HG03354 (cell line): Measurements from ENCODE around the gene ABCC10.
"Not testable (repeated sequence)": the region's sequence is repeated elsewhere in the genome, so short reads cannot be mapped to it uniquely, and the experiment has no call there.

Source experiments
- ATAC-seq: cut with Tn5 transposase; IDR thresholded peaks from one replicate; pipeline ENCODE4 v1.9.1; 2021; ENCODE audit warnings: mild to moderate bottlenecking; ENCODE audit not compliant: unreplicated experiment, poor library complexity, severe bottlenecking

ABCC10 gene

DNA sequence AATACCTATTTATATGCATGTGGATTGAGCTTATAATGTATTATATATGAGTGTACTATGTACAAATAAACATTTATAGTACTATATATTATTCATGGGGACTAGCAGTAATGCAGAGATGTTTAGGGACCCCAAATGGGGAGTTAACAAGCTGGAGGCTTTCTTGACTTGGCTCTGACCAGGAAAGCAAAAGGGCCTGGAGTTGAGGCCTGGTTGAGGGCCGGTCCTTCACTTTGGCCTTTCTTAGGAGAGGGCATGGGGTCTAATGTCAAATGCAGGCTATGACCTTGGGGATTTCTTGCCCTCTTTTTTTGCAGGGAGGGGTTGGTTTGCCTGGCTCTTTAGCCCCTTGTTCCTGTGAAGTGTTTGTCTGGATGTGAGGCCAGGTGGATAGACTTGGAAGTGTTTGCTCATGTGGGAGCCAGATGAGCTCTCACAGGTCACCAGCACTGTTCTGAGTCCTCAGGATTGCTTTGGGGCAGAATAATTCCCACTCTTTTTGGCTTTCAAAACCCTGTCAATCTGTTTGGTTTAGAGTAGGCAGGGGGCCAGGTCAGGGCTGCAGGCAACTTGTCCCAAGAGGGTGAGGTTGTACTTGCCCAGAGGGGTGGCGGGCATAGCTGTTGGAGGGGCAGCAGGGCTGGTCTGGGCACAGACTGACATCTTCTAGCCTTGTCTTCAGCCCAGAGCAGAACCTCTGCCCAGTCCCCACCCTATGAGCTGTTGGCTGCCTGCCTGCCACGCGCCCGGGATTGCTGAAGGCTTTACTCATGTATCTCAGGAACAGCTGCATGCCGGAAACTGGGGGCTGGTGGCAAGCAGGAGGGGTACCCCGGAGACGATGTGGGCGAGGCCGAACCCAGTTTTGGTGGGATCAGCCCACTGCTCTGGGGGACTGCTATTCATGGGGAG is 64.7 kb downstream of the ABCC10 start:
- ATAC-seq = no peak

DNA sequence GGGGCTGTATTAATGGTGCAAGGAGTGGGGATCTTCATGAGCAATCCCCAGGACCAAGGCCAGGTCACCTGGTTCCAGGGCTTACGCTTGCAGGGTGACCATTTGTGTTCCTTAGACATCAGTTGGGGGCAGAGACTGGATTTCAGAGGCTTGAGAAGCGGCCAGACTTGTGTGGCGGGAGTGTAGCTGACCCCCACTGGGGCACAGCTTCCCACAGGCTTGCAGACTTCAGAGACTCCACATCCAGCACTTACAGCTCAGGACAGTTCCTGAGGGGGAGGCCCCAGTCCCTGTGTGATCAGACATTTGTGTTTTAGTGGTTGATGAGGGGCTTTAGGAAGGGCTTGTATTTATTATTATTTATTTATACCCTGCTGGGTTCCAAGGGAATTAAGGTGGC is 65.3 kb downstream of the ABCC10 start:
- ATAC-seq = no peak

DNA sequence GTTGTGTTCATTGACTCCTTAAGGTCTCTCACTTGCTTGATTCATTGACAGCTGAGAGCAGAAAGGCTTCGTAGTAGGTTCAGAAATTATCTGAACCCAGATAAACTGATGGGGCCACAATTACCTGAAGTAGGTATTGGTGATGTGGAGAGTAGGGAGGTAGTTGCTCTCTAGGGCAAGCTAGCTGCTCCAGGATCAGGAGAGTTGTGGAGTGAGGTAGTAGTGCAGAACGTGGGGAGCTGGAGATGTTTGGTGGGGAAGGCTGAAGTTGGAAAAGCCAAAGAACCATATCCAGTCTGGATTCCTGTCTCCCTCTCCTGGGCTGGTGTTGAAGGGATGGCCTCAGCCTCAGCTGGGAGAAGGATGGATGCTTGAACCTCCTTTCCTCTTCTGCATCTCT is 65.9 kb downstream of the ABCC10 start:
- ATAC-seq = no peak

DNA sequence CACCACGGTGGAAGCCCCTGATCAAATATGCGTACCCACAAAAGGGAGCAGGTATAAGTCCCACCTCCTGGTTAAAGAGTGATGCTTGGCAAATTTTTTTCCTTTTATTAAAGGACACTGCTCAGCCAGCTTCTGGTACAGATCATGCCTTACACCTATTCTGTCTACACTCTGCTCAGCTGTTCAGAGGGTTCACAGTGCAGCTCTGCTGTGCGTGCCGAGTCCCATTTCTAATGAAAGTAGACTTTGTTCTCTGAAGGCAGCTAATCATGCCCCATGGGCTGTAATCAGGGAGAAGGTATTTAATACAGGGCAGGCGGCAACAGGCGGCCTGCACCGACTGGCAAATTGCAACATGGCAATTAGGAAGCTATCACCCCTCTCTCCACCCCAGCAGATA is 66.5 kb downstream of the ABCC10 start:
- ATAC-seq = no peak

DNA sequence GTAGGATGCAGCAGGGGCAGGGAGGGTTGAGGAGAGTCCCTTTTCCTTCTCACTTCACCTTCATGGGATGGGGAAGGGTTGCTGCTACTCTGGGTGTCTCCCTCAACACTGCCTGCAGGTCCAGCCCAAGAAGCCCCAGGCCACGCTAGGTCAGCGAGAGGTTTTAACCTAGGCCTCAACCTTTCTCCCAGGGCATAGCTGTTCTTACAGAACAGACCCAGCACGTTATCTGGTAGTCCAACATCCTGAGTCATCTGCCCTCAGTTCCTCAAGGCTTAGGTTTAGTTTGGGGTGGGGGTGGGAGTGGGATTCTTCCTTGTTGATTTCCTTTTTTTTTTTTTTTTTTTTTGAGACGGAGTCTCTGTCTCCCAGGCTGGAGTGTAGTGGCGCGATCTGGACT is 67.0 kb downstream of the ABCC10 start:
- no peak for ATAC-seq

DNA sequence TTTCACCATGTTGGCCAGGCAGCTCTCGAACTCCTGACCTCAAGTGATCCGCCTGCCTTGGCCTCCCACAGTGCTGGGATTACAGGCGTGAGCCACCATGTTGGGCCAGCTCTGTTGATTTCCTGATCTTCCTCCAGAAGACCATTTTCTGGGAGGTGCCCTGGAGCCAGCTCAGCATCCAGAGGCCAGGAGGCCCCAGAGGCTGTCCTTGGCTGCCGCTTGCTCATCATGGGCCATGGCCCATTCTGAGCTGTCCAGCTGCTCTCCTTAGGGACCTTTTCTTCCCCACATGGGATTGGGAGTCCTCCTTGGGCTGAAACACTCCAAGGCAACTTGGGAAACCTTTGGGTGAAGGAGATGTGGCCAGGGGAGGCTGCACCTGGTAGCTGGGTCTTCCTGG is 67.4 kb downstream of the ABCC10 start:
- no peak for ATAC-seq

DNA sequence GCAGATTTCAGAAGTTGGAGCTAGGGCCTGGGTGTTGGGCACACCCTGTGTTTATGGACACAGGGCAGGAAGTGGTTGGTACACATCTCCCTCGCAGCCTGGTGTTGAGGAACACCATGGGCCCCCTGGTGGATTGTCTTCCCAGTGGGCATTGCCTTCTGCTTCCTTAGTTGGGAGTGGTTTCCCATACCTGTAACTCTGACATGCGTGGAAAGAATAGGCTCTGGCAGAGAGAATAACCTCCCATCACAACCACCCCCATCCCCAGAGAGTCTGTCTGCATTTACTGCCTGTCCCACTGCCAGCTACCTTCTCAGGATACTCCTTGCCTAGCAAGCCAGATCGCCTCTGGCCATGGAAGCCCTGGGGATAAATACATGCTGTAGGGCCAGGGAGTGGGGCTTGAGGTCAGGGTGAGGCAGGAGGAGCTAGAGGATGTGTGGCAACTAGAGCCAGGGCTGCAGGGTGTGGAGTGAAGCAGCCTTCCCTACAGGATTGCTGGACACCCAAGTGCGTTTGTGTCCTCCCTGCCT is 68.1 kb downstream of the ABCC10 start:
- no peak for ATAC-seq

DNA sequence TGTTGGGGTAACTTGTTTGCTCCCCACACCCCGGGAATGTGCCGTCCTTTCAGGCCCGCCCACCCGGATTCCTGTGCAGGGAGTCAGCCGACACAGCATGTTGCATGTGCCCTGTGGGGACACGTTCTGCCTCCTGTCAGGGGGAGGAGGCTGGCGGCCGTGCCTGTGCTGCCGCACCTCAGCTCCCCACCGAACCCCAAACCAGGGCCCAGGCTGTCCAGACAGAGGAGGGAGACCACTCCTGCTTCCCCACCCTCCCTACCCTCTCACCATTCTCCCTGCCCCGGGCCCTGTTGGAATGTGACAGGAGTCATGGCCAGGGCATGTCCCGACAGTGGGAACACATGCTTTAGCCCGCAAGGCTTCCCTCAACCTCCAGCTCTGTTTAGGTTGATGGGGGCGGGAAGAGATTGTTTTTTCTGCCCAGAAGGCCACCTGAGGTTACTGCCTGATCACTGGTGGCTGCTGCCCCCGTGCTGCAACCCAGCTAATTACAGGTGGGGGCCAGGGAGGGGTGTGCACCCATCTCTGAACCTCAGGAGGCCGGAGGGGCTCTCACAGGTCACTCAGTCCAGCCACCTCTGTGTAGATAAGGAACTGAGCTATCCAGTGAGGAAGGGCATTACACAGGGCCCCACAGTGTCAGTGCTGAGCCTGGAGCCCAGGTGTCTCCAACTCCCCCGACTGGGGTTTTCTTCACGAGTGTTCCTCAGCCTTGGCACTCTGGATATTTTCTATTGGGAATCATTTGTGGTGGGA is 69.2 kb downstream of the ABCC10 start:
- no peak for ATAC-seq

DNA sequence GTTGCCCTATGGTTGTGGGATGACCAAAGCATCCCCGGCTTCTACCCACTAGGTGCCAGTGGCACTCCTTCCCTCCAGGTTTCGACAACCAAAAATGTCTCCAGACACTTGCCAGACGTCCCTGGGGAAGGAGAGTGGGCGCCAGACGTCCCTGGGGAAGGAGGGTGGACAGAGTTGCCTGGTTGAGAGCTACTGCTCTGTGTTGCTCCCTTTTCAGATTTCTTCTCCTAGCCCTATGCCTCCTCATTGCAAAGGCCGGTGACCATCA is 69.7 kb downstream of the ABCC10 start:
- ATAC-seq = no peak

DNA sequence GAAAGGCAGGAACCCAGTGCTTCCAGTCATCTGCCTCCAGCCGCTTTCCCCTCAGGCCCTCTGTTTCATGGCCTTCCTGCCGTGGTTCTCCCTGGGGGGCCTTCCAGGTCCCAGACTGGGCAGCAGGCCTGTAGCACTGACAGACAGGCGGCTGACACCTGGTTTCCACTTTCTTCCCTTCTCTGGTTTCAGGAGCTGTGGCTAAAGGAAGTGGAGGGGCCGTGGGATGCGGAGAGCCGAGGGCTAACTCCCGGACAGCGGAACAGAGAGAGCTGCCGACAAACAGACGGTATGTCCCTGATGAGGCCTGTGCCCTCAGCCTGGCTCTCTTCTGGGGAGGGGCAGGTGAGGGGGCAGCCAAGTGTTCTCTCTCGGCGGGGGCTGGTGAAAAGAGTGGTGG is 70.3 kb downstream of the ABCC10 start:
- no peak for ATAC-seq

DNA sequence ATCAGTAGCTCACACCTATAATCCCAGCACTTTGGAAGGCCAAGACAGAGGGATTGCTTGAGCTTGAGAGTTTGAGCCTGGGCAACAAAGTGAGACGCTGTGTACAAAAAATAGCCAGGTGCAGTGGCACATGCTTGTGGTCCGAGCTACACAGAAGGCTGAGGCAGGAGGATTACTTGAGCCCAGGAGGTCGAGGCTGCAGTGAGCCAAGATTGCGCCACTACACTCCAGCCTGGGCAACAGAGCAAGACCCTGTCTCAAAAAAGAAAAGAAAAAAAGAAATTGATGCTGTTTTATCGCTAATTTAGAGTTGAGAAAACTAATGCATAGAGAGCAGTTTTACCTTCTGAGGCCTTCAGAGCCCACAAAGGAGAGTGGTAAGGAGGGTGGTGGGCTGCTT is 71.0 kb downstream of the ABCC10 start:
- not testable (repeated sequence) for ATAC-seq

DNA sequence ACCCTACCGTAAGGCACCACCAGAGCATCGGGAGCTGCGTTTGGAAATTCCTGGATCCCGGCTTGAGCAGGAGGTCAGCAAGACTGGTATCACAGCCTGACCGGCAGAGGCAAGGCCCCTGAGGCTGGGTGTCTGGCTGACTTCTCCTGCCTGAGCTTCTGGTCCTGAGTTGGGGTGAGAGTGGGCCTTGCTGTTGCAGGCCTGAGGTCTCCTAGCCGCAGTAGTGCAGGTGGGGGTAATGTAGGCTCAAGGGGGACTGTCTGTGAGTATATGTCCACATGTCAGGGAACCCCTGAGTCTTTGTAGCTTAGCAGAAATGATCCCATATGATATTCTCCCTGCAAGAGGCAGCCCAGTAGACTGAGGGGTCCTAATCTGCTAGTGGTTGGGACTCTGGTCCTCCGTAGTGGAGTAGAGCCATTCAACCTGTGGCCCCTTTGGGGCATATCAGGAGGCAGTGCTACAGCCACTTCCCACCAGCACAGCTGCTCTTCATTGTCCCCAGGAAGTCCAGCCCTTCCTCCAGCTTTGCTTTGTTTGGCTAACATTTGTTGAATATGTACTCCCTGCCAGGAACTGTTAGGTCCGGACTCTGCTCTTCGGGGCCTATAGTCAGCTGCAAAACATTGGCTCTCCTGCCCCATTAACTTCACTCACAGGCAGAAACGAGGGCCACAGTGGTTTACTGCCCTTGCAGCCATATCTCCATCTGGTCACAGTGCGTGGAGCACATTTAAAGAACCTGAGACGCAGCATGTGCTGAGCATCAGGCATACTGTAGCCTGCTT is 71.9 kb downstream of the ABCC10 start:
- ATAC-seq = no peak
